HG03565 (cell line): ENCODE data around the gene SMG1.
"Not testable (repeated sequence)": the region's sequence is repeated elsewhere in the genome, so short reads cannot be mapped to it uniquely, and the experiment has no call there.

Experiments
- ATAC-seq: cut with Tn5 transposase; IDR thresholded peaks from one replicate; pipeline ENCODE4 v1.9.1; 2021; ENCODE audit warnings: mild to moderate bottlenecking, moderate library complexity; ENCODE audit not compliant: unreplicated experiment

Gene SMG1

GRCh38 chr16:18801145-18801972 is 124.8 kb downstream of the SMG1 start, which contains the start of gene ARL6IP1:
ARL6IP1 (minus strand) TSS chr16:18801549; CDS start chr16:18801466, 83 bp downstream.
- peak; percentile 87 for ATAC-seq

GRCh38 chr16:18800775-18801144 is 125.4 kb downstream of the SMG1 start:
- no peak for ATAC-seq

DNA sequence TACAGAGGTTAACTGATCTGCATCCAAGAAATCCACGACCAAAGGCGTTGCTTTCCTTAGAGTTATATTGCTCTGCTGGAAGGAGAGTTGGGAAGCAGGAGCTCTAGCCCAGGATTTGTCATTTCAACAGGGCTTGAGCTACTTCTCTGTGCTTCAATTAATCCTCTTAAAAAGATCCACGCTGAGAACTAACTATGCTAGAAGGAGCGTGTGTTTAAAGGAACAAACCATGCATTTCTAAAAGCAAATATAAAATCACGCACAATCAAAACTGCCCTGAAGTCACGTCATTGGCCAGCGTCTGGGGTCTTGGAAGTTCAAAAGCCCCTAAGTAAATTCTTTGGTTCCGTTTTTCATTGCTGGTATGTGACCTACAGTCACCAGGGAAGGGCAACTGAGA is 125.9 kb downstream of the SMG1 start:
- no peak for ATAC-seq

DNA sequence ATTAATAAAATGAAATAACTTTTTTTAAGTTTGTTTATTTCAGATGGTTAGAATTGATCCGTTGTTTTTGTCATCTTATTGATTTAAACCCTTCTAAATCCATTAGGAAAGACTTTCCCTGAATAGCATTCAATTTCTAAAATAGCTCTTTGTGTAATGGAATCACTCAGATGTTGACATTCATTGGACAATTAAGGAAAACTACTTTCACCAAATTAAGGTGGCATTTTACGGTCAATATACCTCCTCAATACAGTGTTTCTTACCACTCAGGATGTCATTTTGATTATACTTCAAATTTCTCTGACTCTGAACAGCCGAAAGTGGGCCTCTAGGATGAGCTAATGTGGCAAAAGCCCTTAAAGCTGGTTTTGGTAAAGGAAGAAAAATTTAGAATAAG is 126.7 kb downstream of the SMG1 start:
- no peak for ATAC-seq

DNA sequence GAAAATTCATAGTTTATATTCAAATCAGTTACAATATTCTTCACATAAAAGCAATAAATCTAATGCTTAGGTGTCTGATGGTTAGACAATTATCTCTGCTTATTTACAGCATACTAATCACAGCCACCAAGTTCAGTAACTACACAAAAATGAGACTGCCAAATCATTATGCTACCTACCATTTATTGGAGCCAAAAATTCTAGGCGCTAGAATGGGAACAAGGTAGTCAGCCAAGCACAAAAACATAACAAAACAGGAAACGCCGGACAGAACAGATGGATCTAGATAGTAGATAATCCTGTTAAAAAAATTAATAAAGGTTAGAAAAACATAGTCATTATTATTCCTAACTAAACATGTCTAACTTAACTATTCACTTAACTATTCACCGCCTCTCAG is 128.5 kb downstream of the SMG1 start:
- no peak for ATAC-seq

DNA sequence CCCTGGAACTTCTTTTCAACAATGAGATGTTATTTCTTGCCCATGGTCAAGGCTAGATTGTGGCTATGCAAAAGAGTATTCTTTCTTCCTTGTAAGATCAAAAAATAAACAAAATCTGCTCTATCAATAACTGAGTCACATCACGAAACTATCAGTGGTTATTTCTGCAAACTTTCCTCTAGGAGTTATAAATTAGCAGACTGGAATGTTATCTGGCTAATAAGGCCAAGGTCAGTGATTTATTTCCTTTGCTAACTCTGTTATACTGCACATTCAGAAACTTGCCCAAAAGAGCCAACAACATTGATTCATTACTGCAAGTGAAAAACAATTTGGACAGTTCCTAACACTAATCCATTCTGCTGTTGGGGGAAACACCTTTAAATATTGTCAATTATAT is 129.8 kb downstream of the SMG1 start:
- no peak for ATAC-seq

GRCh38 chr16:18792836-18793433 is 133.3 kb downstream of the SMG1 start:
- ATAC-seq: no peak

- ATAC-seq: peak; percentile 81
Measured at GRCh38 chr16:18789850-18790706, 136.1 kb downstream of the SMG1 start, which contains the start of gene RPS15A. RPS15A (minus strand) TSS chr16:18790334; CDS start chr16:18789113, 1,221 bp downstream.

GRCh38 chr16:18789515-18789849 is 136.7 kb downstream of the SMG1 start:
- no peak for ATAC-seq

DNA sequence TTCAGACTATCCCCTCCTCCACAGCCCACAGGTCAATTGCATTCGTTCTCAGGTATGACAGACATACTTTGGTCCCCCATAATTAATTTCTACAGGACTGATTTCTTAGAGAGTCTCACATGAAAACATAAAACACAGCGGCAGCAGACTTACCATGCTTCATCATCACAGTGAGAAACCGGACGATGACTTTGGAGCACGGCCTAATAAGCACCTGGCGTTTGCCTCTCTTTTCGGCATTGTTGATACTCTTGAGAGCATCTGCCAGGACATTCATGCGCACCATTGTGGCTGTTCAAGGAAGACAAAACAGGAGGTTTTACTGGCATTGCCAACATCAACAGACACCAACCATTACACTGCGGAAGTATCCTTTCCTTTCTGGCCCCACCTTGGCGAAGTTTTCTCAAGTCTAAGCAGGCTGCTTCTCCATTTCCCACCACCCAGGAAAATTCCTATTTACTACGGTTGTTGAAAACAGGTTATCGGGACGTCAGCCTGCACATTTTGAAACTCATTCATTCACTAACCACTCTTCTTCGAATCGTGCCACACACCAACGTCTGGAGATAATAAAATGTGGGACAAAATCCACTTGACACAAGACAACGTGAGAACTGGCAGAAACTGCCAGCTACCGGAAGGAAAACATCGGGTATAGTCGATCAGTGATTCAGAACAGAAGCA is 137.2 kb downstream of the SMG1 start:
- ATAC-seq: no peak

DNA sequence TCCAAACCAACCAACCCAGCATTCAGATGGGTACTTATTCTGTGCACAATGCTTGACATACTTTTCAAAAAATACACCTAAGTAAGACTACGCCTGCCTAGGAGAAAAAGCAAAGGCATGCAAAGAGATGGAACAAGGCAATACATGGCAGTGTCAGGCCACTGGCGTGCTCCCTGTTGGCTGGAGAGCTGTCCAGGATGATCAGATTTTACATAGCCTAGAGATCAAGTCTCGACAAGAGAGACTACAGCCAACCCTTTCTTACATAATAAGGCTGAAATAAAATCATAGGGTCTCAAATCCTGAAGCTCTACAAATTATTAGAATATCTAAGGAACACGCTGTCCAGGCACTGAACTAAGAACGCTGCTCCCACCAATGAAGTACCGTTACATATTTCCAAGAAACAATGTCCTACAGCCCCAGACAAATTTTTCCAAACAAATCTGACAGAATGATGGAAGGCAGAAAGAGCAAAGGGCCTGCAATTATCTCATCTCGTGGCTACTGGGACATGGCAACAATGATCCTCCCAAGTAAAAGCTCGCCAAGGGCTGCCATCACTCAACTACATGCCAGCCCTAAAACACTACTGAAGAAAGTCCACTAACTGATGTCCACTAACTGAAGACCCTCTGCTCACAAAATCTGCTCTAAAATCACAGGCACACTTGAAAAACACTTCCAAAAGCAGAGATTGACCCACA is 141.1 kb downstream of the SMG1 start:
- no peak for ATAC-seq

GRCh38 chr16:18783430-18784341 is 142.5 kb downstream of the SMG1 start:
- no peak for ATAC-seq

DNA sequence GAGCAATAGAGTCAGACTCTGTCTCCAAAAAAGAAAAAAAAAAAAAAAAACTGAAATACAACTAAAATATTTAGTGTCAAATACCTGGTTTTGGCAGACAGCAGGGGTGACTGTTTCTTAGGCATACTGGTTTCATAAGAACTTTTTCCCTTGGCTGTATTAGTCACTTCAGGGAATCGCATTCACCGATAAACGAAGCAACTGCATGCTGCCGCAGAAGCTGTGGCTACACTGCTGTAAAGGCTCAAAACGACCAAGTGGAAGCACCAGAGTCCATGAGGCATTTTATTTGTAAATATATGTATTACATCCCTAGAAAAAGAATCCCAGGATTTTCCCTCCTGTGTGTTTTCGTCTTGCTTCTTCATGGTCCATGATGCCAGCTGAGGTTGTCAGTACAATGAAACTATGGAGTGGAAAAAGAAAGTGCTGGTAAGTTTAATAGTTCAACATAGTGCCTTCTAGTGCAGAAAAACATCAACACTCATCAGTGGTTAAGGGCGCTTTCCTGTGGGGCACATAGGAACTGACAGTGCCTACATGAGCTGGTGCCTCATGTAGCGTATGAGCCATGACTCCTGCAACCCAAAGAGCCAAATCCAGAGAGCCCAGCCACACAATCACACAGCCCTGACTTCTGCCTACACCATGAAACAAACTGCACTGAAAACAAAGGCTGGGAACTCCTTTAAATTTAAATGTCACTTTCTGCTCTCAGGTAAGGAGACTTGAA is 143.3 kb downstream of the SMG1 start:
- ATAC-seq: no peak

- not testable (repeated sequence) for ATAC-seq
Measured at GRCh38 chr16:18781232-18781631, 145.0 kb downstream of the SMG1 start.

- not testable (repeated sequence) for ATAC-seq
Measured at GRCh38 chr16:18780460-18781026, 145.7 kb downstream of the SMG1 start.

- not testable (repeated sequence) for ATAC-seq
Measured at GRCh38 chr16:18777664-18778063, 148.5 kb downstream of the SMG1 start.

DNA sequence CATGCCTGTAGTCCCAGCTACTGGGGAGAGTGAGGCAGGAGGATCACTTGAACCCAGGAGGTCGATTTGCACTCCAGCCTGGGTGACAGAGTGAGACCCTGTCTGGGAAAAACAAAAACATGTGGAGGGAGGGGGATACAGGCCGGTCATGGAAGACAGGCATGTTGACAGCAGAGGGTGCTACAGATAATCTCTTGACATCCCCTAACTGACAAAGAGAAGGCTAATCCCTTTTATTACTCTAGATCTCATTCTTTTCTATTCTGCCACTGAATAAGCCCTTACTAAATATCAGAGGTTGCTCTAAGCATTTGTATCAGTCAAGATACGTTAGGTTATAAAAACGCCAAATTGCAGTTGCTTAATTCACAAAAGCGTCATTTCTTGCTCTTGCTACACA is 149.9 kb downstream of the SMG1 start:
- ATAC-seq: not testable (repeated sequence)

GRCh38 chr16:18774651-18775050 is 151.6 kb downstream of the SMG1 start:
- ATAC-seq: not testable (repeated sequence)
